Smooth muscle cell (in vitro differentiated cells): ENCODE measurements around the gene IL31. TPM values are rescaled to one million over a fixed set of nuclear protein-coding genes. Genes with fewer than 3 reads are reported as not detected.

Source experiments
- DNase-seq: peaks from one replicate; lab custom pipeline; 2025; ENCODE audit not compliant: unreplicated experiment; lab: John Stamatoyannopoulos, UW
- H2AFZ ChIP-seq: fragments of 200-600 bp; sonication (generic); 2 replicates; pipeline ENCODE4 v1.6.0; 2016; ENCODE audit warnings: antibody characterized with exemption, low read depth, mild to moderate bottlenecking
- H3F3A ChIP-seq: fragments of 200-600 bp; sonication (generic); 2 replicates; pipeline ENCODE4 v1.6.0; 2017; ENCODE audit warnings: antibody characterized with exemption, low read depth
- H3K27ac ChIP-seq: fragments of 200-600 bp; sonication (generic); 2 replicates; pipeline ENCODE4 v1.5.1; 2016; ENCODE audit warnings: low read depth, mild to moderate bottlenecking
- H3K27me3 ChIP-seq: fragments of 200-600 bp; sonication (generic); 2 replicates; pipeline ENCODE4 v1.6.1; 2016; ENCODE audit warnings: low read depth, mild to moderate bottlenecking
- H3K36me3 ChIP-seq: fragments of 200-600 bp; sonication (generic); 2 replicates; pipeline ENCODE4 v1.5.1; 2016; ENCODE audit warnings: low read depth
- H3K4me1 ChIP-seq: fragments of 200-600 bp; sonication (generic); 2 replicates; pipeline ENCODE4 v1.5.1; 2016; ENCODE audit warnings: low read depth
- H3K4me2 ChIP-seq: fragments of 200-600 bp; sonication (generic); 2 replicates; pipeline ENCODE4 v1.6.0; 2016; ENCODE audit warnings: mild to moderate bottlenecking
- H3K4me3 ChIP-seq: fragments of 200-600 bp; sonication (generic); 2 replicates; pipeline ENCODE4 v1.5.1; 2016; ENCODE audit warnings: mild to moderate bottlenecking
- H3K79me2 ChIP-seq: fragments of 200-600 bp; sonication (generic); 2 replicates; pipeline ENCODE4 v1.6.0; 2016; ENCODE audit warnings: low read depth, mild to moderate bottlenecking
- H3K9ac ChIP-seq: fragments of 200-600 bp; sonication (generic); 2 replicates; pipeline ENCODE4 v1.6.0; 2016; ENCODE audit warnings: low read depth
- H3K9me3 ChIP-seq: fragments of 200-600 bp; sonication (generic); replicated peaks from 2 replicates; pipeline ENCODE4 v1.5.1; 2016; ENCODE audit warnings: low read depth
- H4K20me1 ChIP-seq: fragments of 200-600 bp; sonication (generic); 2 replicates; pipeline ENCODE4 v1.6.0; 2016; ENCODE audit warnings: low read depth
- CTCF ChIP-seq: fragments of 200-600 bp; sonication (generic); IDR thresholded peaks from 2 replicates; pipeline ENCODE4 v1.5.1; 2017; ENCODE audit warnings: borderline replicate concordance, mild to moderate bottlenecking, antibody characterized with exemption; ENCODE audit not compliant: insufficient read depth, poor library complexity, severe bottlenecking
- WGBS: methylation state at CpG from one replicate; pipeline ENCODE4 v1.1.7; 2016; ENCODE audit warnings: low lambda C conversion rate; 5-methylcytosine and 5-hydroxymethylcytosine counted together
- polyA plus RNA-seq: library from polyadenylated mRNA; unstranded; fragments of >200 nt; fragmentation: Nextera tagmentation; extraction: Ambion mirVana; gene quantifications from 2 replicates; pipeline ENCODE4 v1.2.1, GENCODE V29; 2016
- total RNA-seq: library from RNA; depleted of rRNA; stranded (reverse); fragments of >200 nt; gene quantifications from 2 replicates; pipeline ENCODE4 v1.2.3, GENCODE V29; 2014

IL31 gene
- total and polyA plus RNA-seq, 2 experiments from 2014 or later, result not detected

- Histone ChIP-seq H4K20me1 (peaks cover 19% of the 10 kb centered on the region), H3K9me3 (no peaks in the 10 kb centered on the region), H3K27ac (no peak overlapping the region), H3K4me2 (no peak overlapping the region), H3K9ac (no peak overlapping the region), H3K4me1 (no peaks in the 10 kb centered on the region), H3F3A (no peaks in the 10 kb centered on the region), H2AFZ (no peak overlapping the region), H3K36me3 (peaks cover 8% of the 10 kb centered on the region), H3K27me3 (peaks cover 42% of the 10 kb centered on the region), H3K79me2 (no peaks in the 10 kb centered on the region), H3K4me3 (no peak overlapping the region)
- no peak for DNase-seq
- 88% methylated on average over 27 of the region's 27 CpGs for WGBS
- TF ChIP-seq CTCF, result no peak
Observed at GRCh38 chr12:122206111-122206881, 32.3 kb upstream of the IL31 start.

- no peaks in the 10 kb centered on the region for H3K79me2 ChIP-seq
- DNase-seq, result no peak
- no peaks in the 10 kb centered on the region for H3K9me3 ChIP-seq
- H3F3A ChIP-seq, result no peaks in the 10 kb centered on the region
- peaks cover 5% of the 10 kb centered on the region for H3K36me3 ChIP-seq
- no peak overlapping the region for H2AFZ ChIP-seq
- no peaks in the 10 kb centered on the region for H3K4me1 ChIP-seq
- H3K9ac ChIP-seq, result no peak overlapping the region
- no peak overlapping the region for H3K27ac ChIP-seq
- H3K27me3 ChIP-seq, result peaks cover 42% of the 10 kb centered on the region
- TF ChIP-seq CTCF, result no peak
- H4K20me1 ChIP-seq, result peaks cover 19% of the 10 kb centered on the region
- 72% methylated on average over 19 of the region's 23 CpGs for WGBS
- H3K4me3 ChIP-seq, result no peak overlapping the region
- H3K4me2 ChIP-seq, result no peak overlapping the region
Observed at GRCh38 chr12:122205053-122205925, 31.3 kb upstream of the IL31 start.

GRCh38 chr12:122204167-122205052 lies 30.4 kb upstream of the IL31 start:
- H3K4me1 ChIP-seq, result no peaks in the 10 kb centered on the region
- H3K36me3 ChIP-seq, result no peaks in the 10 kb centered on the region
- no peak overlapping the region for H3K27ac ChIP-seq
- no peak overlapping the region for H3K9ac ChIP-seq
- no peaks in the 10 kb centered on the region for H3K9me3 ChIP-seq
- no peak for TF ChIP-seq CTCF
- H2AFZ ChIP-seq, result no peak overlapping the region
- peaks cover 42% of the 10 kb centered on the region for H3K27me3 ChIP-seq
- no peaks in the 10 kb centered on the region for H3K79me2 ChIP-seq
- DNase-seq, result no peak
- H3K4me3 ChIP-seq, result peak overlapping the region; percentile 60
- WGBS, result 14% methylated on average over 51 of the region's 71 CpGs
- H3F3A ChIP-seq, result no peaks in the 10 kb centered on the region
- H4K20me1 ChIP-seq, result peaks cover 14% of the 10 kb centered on the region
- H3K4me2 ChIP-seq, result peak overlapping the region; percentile 97
